Gastrocnemius medialis (tissue), 4 donors: ENCODE data around the gene DDX23.

ENCODE experiments used
- CTCF ChIP-seq, 5 experiments: fragments of 450-650 bp in 3 of 5; fragments of 200-600 bp in 2 of 5; sonication (generic) in 2 of 5; IDR thresholded peaks in 4 of 5; conservative IDR thresholded peaks in 1 of 5; 1 replicate in 4 of 5; 2 replicates in 1 of 5; pipeline ENCODE4 v1.5.1; 2016 to 2019; ENCODE audit warnings: antibody characterized with exemption in 5 of 5, mild to moderate bottlenecking in 3 of 5, moderate library complexity in 3 of 5
- POLR2A ChIP-seq, 2 donors: fragments of 450-650 bp; IDR thresholded peaks; one replicate each; pipeline ENCODE4 v1.6.1; 2017; ENCODE audit warnings: antibody characterized with exemption in 2 of 2, mild to moderate bottlenecking in 2 of 2, moderate library complexity in 2 of 2

- no peak for TF ChIP-seq CTCF (IDR thresholded peaks at IDR 0.05 in 4 of 5, conservative IDR thresholded peaks at IDR 0.05 in 1 of 5)
- TF ChIP-seq POLR2A (IDR thresholded peaks at IDR 0.05): no peak
Observed at GRCh38 chr12:48812389-48812788, 39.6 kb downstream of the DDX23 start.
